LNCaP clone FGC (cell line): ENCODE measurements around the gene CRLF3.
A peak's percentile ranks its signal among the peaks of the same experiment; 100 is the strongest.

ENCODE experiments used
- DNase-seq: peaks from one replicate; pipeline ENCODE4 v3.0.0-alpha.2; 2011; ENCODE audit warnings: low read depth
- H3K4me3 ChIP-seq: 2 replicates; pipeline ENCODE4 v1.5.1; 2011; ENCODE audit warnings: mild to moderate bottlenecking, low read depth, low read length, control low read depth
- TF ChIP-seq, protein P1 (sequence below): IDR thresholded peaks from 2 replicates; pipeline ENCODE4 v1.5.1; 2012; ENCODE audit warnings: mild to moderate bottlenecking; ENCODE audit not compliant: control insufficient read depth, insufficient read depth; ENCODE audit errors: extremely low read depth

The CRLF3 gene, protein sequence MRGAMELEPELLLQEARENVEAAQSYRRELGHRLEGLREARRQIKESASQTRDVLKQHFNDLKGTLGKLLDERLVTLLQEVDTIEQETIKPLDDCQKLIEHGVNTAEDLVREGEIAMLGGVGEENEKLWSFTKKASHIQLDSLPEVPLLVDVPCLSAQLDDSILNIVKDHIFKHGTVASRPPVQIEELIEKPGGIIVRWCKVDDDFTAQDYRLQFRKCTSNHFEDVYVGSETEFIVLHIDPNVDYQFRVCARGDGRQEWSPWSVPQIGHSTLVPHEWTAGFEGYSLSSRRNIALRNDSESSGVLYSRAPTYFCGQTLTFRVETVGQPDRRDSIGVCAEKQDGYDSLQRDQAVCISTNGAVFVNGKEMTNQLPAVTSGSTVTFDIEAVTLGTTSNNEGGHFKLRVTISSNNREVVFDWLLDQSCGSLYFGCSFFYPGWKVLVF

DNA sequence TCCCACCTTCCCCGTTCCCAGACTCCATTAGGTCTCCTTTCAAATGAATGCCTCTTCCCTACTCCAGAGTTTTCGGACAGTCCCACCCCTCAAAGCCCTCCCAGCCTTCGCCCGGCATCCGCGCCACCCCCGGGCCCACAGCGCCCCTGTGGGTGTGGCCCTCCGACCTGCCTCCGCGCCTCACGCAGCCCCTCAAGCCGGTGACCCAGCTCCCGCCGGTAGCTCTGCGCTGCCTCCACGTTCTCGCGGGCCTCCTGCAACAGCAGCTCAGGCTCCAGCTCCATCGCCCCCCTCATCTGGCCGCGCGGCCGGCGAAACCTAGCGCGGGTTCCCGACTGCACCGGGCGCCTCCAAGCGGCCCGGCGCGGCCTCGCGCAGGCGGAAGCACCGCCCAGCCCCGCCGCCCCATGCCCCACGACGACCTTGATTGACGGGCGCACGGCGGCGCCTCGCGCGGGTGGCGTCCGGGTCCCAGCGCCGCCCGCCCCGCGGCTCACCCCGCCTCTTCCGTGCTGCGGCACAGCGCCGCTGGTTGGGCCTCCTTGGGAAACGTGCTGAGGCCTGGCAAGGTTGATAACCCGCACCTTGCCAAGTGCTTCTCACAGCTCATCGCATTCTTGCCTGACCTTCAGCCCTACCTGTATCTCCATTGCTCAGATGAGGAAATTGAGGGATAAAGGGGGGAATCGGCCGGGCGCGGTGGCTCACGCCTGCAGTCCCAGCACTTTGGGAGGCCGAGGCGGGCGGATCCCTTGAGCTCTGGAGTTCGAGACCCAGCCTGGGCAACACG is at the start of gene CRLF3:
CRLF3 (minus strand) TSS at position 337 of the 790 bp plus-strand sequence; CDS start at position 296, 41 bp downstream.
- TF ChIP-seq, protein P1, sequence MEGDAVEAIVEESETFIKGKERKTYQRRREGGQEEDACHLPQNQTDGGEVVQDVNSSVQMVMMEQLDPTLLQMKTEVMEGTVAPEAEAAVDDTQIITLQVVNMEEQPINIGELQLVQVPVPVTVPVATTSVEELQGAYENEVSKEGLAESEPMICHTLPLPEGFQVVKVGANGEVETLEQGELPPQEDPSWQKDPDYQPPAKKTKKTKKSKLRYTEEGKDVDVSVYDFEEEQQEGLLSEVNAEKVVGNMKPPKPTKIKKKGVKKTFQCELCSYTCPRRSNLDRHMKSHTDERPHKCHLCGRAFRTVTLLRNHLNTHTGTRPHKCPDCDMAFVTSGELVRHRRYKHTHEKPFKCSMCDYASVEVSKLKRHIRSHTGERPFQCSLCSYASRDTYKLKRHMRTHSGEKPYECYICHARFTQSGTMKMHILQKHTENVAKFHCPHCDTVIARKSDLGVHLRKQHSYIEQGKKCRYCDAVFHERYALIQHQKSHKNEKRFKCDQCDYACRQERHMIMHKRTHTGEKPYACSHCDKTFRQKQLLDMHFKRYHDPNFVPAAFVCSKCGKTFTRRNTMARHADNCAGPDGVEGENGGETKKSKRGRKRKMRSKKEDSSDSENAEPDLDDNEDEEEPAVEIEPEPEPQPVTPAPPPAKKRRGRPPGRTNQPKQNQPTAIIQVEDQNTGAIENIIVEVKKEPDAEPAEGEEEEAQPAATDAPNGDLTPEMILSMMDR: peak; percentile 49
- peak; percentile 82 for DNase-seq
- H3K4me3 ChIP-seq: peak within 1 kb of the TSS; percentile 92

DNA sequence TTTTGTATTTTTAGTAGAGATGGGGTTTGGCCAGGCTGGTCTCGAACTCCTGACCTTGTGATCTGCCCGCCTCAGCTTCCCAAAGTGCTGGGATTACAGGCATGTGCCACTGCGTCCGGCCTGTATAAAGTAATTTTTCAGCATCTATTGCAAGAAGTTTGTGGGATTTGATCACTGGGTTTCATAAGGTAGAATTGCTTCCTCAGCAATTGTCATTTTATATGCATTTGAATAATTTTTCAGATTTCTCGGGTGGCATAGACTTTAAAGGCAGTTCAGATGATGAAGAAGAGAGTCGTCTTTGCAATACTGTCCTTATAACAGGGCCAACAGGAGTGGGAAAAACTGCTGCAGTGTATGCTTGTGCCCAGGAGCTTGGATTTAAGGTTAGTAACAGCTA is 44.5 kb upstream of the CRLF3 start:
- TF ChIP-seq, protein P1: no peak
- DNase-seq: no peak
- no peak overlapping the region for H3K4me3 ChIP-seq

DNA sequence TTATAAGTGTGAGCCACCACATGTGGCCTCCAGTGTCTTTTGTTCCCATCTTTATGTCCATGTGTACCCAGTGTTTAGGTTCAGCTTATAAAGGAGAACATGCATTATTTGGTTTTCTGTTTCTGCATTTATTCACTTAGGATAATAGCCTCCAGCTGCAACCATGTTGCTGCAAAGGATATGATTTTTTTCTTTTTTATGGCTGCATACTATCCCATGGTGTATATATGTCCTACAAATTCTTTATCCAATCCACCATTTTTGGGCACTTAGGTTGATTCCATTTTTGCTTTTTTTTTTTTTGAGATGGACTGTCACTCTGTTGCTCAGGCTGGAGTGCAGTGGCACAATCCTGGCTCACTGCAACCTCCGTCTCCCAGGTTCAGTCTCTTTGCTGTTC is 40.1 kb upstream of the CRLF3 start:
- DNase-seq: no peak
- no peak overlapping the region for H3K4me3 ChIP-seq
- TF ChIP-seq, protein P1: no peak

DNA sequence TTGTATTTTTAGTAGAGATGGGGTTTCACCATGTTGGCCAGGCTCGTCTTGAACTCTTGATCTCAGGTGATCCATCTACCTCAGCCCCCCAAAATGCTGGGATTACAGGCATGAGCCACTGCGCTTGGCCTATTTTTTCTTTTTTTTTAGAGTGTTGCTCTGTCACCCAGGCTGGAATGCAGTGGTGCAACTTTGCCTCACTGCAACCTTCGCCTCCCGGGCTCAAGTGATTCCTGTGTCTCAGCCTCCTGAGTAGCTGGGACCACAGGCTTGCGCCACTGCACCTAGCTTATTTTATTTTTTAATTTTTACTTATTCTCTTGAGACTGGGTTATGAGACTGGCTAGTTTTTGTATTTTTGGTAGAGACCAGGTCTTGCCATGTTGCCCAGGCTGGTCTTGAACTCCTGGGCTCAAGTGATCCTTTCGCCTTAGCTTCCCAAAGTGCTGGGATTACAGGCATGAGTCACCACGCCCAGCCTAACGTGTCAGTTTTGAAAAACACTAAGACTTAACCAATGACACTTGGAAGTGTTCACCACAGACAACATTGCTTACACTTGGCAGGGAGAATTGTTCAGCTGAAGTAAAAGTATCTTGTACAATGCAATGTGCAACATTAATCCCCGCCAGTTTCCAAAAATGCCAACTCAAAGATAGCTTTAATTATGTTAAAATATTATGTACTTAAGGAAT is 34.2 kb upstream of the CRLF3 start:
- no peak overlapping the region for H3K4me3 ChIP-seq
- no peak for DNase-seq
- TF ChIP-seq, protein P1: no peak

DNA sequence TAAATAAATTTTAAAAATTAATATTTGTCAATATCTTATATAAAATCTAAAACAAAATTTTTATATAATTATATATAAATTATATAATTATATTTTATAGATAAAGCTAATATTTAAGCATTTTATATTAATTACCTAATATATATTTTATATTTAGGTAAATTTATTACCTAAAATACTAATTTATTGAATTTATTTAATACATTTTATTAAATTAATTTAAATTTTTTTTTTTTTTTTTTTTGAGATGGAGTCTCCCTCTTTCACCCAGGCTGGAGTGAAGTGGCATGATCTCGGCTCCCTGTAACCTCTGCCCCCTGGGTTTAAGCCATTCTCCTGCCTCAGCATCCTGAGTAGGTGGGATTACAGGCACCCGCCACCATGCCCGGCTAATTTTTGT is 29.7 kb upstream of the CRLF3 start:
- TF ChIP-seq, protein P1: no peak
- no peak overlapping the region for H3K4me3 ChIP-seq
- DNase-seq: no peak

DNA sequence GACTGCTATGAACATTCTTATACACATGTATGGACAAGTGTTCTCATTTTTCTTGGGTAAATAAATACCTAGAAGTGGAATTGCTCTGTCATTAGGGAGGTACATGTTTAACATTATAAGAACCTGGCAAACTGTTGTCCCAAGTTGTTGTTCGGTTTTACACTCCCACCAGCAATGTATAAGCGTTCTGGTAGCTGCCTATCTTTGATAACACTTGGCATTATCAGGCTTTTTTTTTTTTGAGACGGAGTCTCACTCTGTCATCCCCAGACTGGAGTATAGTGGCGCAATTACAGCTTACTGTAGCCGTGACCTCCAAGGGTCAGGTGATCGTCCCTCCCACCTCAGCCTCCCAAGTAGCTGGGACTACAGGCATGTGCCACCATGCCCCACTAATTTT is 23.5 kb upstream of the CRLF3 start:
- no peak for DNase-seq
- TF ChIP-seq, protein P1: no peak
- no peak overlapping the region for H3K4me3 ChIP-seq
